Muscle of back (tissue), 13 donors: ENCODE data around the gene DRD2. TPM values are rescaled to one million over a fixed set of nuclear protein-coding genes. Genes with fewer than 3 reads are reported as not detected.
"Not testable (repeated sequence)": the region's sequence is repeated elsewhere in the genome, so short reads cannot be mapped to it uniquely, and the experiment has no call there.

Source experiments
- DNase-seq, 3 donors: peaks; one replicate each; pipeline versions ENCODE4 v3.0.0 to v3.0.0-alpha.2; 2013
- long read RNA-seq, 9 donors: transcript quantifications; one replicate each; lab custom pipeline, GENCODE V29; 2026
- polyA plus RNA-seq, 10 donors: library from polyadenylated mRNA; unstranded; fragments of 120-200 nt; gene quantifications; one replicate each; pipeline ENCODE4 v1.2.1, GENCODE V29; 2013; ENCODE audit not compliant: insufficient read length in 10 of 10

Gene DRD2
- under 1 TPM in 7 of 10 donors, not detected in 3; 0.05 to 0.74 (median 0.16) TPM for polyA plus RNA-seq
- long read RNA-seq, donor 1 = 0 reads
- long read RNA-seq, donor 2 = 0 reads
- long read RNA-seq, donor 3 = 0 reads
- long read RNA-seq, donor 4 = 0 reads
- long read RNA-seq, donor 5 = 0 reads
- long read RNA-seq, donor 6 = 0 reads
- long read RNA-seq, donor 7 = 0 reads
- long read RNA-seq, donor 8 = 0 reads
- long read RNA-seq, donor 9 = 0 reads

DNA sequence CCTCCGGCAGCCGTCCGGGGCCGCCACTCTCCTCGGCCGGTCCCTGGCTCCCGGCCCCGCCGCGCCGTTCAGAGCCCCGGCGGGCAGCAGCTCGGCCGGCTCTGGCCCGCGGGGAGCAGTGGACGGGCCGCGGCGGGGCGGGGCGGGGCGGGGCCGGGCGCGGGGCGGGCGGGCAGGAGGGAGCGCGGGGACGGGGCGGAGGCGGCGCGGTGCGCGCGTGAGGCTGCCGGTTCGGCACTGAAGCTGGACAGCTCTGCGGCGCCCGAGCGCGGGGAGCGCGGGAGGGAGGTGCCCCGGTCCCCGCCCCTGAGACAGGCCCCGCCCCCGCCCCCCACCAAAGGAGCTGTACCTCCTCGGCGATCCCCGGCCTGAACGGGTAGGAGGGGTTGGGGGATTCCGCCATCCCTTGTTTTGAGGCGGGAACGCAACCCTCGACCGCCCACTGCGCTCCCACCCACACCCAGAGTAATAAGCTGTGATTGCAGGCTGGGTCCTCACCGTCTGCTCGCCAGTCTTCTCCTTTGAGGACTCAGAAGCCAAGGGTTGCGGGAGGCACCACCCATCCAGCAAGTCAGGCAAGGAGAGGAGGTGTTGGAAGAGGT, at the start of gene DRD2:
DRD2 (minus strand) TSS at position 239 of the 602 bp plus-strand sequence. CDS start 50,747 bp downstream, outside the sequence.
- peak in 2 of 3 donors; percentile 3 to 5 for DNase-seq

- DNase-seq = not testable (repeated sequence)
Measured at GRCh38 chr11:113523906-113524305, 48.7 kb upstream of the DRD2 start.

DNA sequence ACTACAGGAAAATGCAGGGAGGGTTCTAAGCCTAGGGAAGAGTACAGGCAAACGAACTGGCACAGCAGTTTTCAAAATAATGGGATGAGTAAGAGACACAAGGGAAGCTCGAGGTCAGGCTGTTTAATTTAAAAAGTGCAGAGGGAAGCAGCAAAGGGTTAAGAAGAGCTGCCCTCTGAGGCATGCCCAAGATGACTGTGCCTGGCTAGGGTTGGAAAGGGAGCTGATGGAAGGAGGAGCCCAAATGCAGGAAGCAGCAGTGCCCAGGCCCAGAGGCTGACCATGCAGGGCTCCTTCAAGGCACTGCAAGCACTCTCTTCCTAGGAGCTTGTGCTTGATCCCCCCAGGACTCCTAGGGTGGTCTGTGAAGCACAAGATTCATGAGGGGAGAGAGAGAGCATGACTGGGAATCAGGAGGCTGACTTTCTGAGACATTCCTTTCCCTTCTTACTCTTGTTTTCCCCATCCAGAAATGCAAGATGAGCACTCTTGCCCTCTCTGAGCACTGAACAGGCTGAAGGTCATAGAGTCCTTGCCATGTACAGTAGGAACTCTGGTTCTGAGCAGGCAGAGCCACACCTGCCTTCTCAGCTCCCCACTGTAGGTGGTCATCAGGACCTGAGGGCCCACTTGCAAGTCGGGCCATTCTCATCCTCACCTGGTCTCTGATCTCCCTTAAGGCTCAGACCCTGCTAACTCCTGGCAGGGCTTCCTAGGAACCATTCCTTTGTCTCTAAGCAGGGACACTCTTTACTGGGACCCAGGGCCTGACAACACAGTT, 46.7 kb upstream of the DRD2 start:
- DNase-seq = no peak

GRCh38 chr11:113519989-113520613, 44.9 kb upstream of the DRD2 start:
- DNase-seq = no peak

DNA sequence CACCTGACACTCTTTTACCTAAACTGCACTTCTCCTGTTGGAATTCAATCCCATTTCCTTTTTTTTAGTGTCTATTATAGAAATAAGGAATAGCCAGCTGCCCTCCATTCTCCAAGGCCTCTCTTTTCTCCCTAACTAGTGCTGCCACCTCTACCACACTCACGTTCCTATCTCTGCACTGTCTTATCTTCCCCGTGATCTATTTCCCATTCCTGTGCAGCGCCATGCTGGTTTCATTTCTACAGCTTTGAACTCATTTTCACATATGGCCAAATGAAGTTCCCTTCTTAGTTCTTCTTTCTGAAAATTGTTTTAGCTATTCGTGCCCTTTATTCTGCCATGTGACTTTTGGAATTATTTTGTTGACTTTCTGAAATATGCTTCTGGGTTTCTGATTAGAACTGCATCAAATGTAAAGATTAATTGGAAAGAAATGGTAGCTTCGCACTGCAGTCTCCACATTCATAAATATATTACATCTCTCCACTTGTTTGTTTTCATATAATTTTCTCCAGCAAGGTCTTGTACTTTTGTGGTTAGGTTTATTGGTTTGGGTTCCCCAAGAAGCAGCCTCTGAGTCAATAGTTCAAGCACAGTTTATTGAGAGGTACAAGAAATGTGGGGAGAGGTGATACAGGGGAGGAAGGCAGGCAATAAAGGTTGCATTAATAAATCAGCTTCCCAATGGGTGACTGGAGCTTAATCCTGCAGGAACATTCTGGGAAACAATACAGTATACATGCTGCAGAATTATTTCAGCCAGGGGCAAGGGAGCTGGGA, 43.7 kb upstream of the DRD2 start:
- no peak for DNase-seq

GRCh38 chr11:113517361-113517760, 42.2 kb upstream of the DRD2 start:
- DNase-seq = no peak

GRCh38 chr11:113514856-113515255, 39.7 kb upstream of the DRD2 start:
- no peak for DNase-seq

DNA sequence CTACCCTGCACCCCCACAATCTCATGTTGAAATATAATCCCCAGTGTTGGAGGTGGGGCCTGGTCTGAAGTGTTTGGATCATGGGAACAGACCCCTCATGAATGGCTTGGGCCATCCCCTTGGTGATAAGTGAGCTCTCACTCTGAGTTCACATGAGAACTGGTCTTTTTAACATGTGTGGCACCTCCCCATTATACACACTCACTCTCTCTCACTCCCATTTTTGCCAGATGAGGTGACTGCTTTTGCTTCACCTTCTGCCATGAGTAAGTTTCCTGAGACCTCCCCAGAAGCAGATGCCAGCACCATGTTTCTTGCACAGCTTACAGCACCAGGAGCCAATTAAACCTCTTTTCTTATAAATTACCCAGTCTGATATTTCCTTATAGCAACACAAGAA, 32.1 kb upstream of the DRD2 start:
- DNase-seq = no peak

GRCh38 chr11:113506893-113507292, 31.7 kb upstream of the DRD2 start:
- DNase-seq = no peak

GRCh38 chr11:113506461-113506860, 31.3 kb upstream of the DRD2 start:
- DNase-seq = no peak

DNA sequence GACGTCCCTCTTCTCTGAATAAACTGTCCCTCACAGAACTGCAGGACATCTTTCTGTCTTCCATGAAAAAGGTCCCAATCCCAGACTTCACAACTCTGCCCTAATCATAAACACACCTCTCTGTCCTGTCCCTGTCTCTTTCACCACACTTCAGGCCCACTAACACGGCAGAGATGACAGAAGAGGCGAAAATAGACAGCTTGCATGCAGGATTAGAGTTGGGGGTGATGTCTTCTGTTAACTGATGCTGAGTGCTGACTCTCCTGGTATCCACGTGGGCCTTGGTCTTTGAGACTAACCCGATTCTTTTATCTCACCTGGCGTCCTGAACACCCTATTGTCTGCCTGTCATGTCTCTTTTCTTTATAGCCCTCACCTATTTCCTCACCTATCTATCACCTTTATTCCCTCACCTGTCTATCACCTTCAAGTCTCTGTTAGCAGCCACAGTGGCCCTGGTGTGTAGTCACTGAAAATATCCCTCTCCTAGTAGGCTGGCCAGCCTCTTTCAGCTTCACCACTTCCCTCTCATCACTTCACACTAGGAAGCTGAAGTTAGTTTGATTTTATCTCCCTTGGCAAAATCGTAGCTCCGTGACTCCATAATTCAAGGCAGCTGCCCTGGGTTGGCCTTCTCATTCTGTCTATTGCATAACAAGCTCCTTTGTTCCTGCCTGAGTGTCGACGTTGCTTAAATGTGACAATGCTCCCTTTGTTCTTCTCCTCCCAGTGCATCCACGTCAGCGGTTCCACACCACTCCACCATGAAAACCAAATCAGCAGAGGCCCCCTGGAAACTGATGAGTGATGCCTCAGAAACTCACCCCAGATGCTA, 30.6 kb upstream of the DRD2 start:
- DNase-seq = peak in 2 of 3 donors; percentile 5 to 8

GRCh38 chr11:113505046-113505445, 29.8 kb upstream of the DRD2 start:
- no peak for DNase-seq

- DNase-seq = no peak
Measured at GRCh38 chr11:113504586-113504985, 29.4 kb upstream of the DRD2 start.

GRCh38 chr11:113504071-113504470, 28.9 kb upstream of the DRD2 start:
- DNase-seq = no peak

DNA sequence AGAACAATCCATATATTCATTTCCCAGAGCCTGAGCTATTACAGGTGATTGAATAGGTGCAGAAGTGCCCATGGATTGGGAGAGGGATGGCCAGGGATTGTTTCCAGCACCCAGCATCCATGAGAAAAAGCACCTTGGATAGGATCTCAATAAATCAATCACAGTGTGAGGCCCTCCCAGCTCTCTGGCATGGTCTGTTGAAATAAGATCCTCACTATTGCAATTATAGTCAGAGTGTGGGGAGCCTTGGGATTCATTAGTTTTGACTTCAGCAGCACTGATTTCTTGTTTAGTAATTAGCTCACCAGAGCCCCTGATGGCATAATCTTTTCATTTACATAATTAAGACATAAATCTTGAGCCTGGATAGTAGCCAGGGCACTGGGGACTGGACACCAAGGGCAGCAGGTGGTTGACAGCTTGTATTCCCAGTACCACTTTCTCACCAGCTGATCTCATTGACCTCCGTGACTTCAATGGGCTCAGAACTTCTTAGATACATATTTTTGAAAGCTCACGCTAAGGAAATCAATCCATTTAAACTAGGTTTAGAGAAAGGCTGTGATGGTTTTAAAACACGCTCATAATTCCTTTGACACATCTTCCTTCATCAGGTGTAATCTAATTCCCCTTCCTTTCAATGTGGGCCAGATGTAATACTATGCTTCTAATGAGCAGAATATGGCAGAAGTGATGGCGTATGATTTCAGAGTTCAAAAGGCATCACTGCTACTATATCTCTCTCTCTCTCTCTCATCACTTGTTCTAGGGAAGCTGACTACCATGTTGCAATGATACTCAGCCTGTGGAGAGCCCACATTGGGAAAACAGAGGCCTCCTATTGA, 22.1 kb upstream of the DRD2 start:
- no peak for DNase-seq

GRCh38 chr11:113496026-113496651, 20.9 kb upstream of the DRD2 start:
- no peak for DNase-seq

DNA sequence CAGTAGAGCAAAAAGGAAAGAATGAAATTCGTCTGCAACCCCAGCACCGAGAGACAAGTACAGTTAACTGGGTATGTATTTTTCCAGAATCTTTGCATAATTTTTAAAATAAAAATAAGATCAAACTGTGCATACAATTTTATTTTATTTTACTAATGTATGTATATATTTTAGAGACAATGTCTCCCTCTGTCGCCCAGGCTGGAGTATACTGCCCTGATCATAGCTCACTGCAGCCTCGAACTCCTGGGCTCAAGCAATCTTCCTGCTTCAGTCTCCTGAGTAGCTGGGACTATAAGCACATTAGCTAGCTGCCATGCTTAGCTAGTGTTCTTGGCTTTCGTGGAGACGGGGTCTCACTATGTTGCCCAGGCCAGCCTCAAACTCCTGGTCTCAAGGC, 18.8 kb upstream of the DRD2 start:
- no peak for DNase-seq

- no peak for DNase-seq
Measured at GRCh38 chr11:113493206-113493605, 18.0 kb upstream of the DRD2 start.

DNA sequence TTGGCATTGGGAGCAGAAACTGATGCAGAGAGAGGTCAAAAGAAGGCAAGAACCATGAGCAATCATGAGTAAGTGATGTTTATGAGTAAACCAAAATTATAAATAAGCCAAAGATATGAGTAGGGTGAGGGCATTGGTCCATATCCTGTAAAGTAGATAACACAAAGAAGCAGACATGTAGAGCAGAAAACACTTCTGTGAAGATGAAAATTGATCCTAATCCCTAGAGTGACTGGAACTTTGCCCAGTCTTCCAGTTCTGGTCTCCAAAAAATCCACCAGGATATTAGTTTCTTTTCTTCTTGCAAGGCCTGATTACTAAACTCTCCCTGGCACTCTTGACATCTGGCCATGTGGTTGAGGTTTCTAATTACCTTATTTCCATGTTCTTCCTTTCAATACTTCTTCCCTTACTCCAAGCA, 13.7 kb upstream of the DRD2 start:
- no peak for DNase-seq
